KMS-11 (cell line): ENCODE measurements around the gene DIS3.

Experiments used
- H2AFZ ChIP-seq: fragments of 200-600 bp; sonication (generic); 2 replicates; pipeline ENCODE4 v1.6.1; 2016; ENCODE audit warnings: antibody characterized with exemption, mixed run types, low read depth
- H3K27ac ChIP-seq: fragments of 200-600 bp; sonication (generic); 2 replicates; pipeline ENCODE4 v1.6.1; 2016; ENCODE audit warnings: mild to moderate bottlenecking, mixed run types
- H3K27me3 ChIP-seq: fragments of 200-600 bp; sonication (generic); 2 replicates; pipeline ENCODE4 v1.6.1; 2017; ENCODE audit warnings: mild to moderate bottlenecking, low read depth, mixed run types, moderate library complexity; ENCODE audit not compliant: insufficient read depth
- H3K36me3 ChIP-seq: fragments of 200-600 bp; sonication (generic); 2 replicates; pipeline ENCODE4 v1.6.1; 2017; ENCODE audit warnings: mild to moderate bottlenecking, mixed run types; ENCODE audit not compliant: insufficient read depth
- H3K4me1 ChIP-seq: fragments of 200-600 bp; sonication (generic); 2 replicates; pipeline ENCODE4 v1.6.1; 2016; ENCODE audit warnings: mild to moderate bottlenecking, low read depth, mixed run types; ENCODE audit not compliant: poor library complexity, severe bottlenecking
- H3K4me2 ChIP-seq: fragments of 200-600 bp; sonication (generic); 2 replicates; pipeline ENCODE4 v1.7.0; 2016; ENCODE audit warnings: mild to moderate bottlenecking, mixed run types
- H3K4me3 ChIP-seq: fragments of 200-600 bp; sonication (generic); IDR thresholded peaks from 2 replicates; pipeline ENCODE4 v1.6.1; 2017; ENCODE audit warnings: low read depth, low read length, mixed read lengths; ENCODE audit not compliant: insufficient read depth
- H3K79me2 ChIP-seq: fragments of 200-600 bp; sonication (generic); 2 replicates; pipeline ENCODE4 v1.6.1; 2016; ENCODE audit warnings: low read depth, mixed run types; ENCODE audit not compliant: insufficient read depth
- H3K9ac ChIP-seq: fragments of 200-600 bp; sonication (generic); 2 replicates; pipeline ENCODE4 v1.6.1; 2016; ENCODE audit warnings: mild to moderate bottlenecking, mixed run types
- H4K20me1 ChIP-seq: fragments of 200-600 bp; sonication (generic); 2 replicates; pipeline ENCODE4 v1.6.1; 2016; ENCODE audit warnings: mild to moderate bottlenecking, mixed run types; ENCODE audit not compliant: insufficient read depth
- CTCF ChIP-seq: fragments of 200-600 bp; sonication (generic); conservative IDR thresholded peaks from 2 replicates; pipeline ENCODE4 v1.6.1; 2017; ENCODE audit warnings: low read depth, mild to moderate bottlenecking, antibody characterized with exemption, low read length, moderate library complexity, mixed read lengths

DIS3 gene

DNA sequence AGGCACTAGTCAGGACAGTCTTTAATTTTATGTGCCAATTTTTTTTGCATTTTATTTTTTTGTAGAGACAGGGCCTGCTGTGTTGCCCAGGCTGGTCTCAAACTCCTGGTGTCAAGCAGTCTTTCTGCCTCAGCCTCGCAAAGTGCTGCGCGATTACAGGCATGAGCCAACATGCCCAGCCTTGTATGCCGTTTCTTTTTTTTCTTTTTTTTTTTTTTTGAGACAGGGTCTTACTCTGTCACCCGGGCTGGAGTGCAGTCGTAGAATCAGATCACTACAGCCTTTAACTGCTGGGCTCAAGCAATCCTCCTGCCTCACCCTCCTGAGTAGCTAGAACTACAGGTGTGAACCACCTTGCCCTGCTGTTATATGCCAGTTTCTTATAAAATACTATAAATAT is 27.6 kb downstream of the DIS3 start:
- no peaks in the 10 kb centered on the region for H3K79me2 ChIP-seq
- H3K4me2 ChIP-seq = no peak overlapping the region
- H3K9ac ChIP-seq = no peak overlapping the region
- H3K27ac ChIP-seq = no peak overlapping the region
- H3K36me3 ChIP-seq = peaks cover 2% of the 10 kb centered on the region; the same call in 1 of the 2 replicates
- no peak for TF ChIP-seq CTCF
- no peaks in the 10 kb centered on the region for H3K4me1 ChIP-seq
- no peaks in the 10 kb centered on the region for H4K20me1 ChIP-seq
- no peaks in the 10 kb centered on the region for H3K27me3 ChIP-seq
- no peak overlapping the region for H2AFZ ChIP-seq
- no peak overlapping the region for H3K4me3 ChIP-seq

GRCh38 chr13:72751220-72751619 is 30.5 kb downstream of the DIS3 start:
- Histone ChIP-seq H3K27ac (no peak overlapping the region), H2AFZ (no peak overlapping the region), H3K79me2 (no peaks in the 10 kb centered on the region), H3K4me3 (no peak overlapping the region), H3K27me3 (no peaks in the 10 kb centered on the region), H3K4me1 (no peaks in the 10 kb centered on the region), H4K20me1 (no peaks in the 10 kb centered on the region), H3K9ac (no peak overlapping the region), H3K4me2 (no peak overlapping the region), H3K36me3 (peaks cover 2% of the 10 kb centered on the region; the same call in 1 of the 2 replicates)
- TF ChIP-seq CTCF = no peak

DNA sequence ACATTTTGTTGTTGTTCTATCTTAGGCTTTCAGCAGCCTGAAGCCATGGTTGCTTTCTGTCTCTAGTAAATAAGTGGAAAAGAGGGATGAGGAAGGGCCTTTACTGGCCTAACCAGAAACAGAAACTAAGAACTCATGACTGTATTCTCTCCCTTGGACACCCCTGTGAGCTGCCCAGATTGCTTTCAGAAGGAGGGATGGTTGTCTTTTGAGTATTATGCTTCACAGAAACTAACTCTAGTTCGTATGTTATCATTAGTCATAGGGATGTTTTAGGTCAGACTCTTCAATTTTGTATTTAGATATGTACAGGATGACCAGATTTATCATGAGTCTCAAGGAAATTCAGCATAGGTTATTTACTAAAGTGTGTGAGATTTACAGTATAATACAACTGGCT is 36.4 kb downstream of the DIS3 start:
- H3K4me1 ChIP-seq = no peaks in the 10 kb centered on the region
- no peak overlapping the region for H3K4me2 ChIP-seq
- no peaks in the 10 kb centered on the region for H3K79me2 ChIP-seq
- H3K36me3 ChIP-seq = no peaks in the 10 kb centered on the region
- no peaks in the 10 kb centered on the region for H4K20me1 ChIP-seq
- no peak for TF ChIP-seq CTCF
- H2AFZ ChIP-seq = no peak overlapping the region
- no peaks in the 10 kb centered on the region for H3K27me3 ChIP-seq
- H3K4me3 ChIP-seq = no peak overlapping the region
- H3K27ac ChIP-seq = no peak overlapping the region
- no peak overlapping the region for H3K9ac ChIP-seq

DNA sequence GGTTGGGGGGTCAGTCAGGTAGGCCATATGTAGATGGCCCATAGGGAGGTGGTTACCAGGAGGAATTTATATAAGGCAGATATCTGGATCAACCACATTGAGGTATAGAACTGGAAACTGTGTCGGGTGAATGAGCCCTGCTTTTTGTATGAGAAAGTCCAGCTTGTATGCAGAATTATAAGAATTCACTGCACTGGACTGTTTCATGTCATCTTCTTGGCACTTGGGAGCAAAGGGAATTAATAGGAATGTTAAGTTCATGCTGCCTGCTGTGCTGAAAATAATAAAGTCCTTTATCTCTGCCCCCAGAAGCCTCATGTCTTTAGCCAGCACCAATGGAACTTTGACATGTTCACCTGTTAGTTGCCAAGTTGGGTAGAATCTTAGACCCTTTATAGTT is 41.7 kb downstream of the DIS3 start:
- H3K79me2 ChIP-seq = no peaks in the 10 kb centered on the region
- no peaks in the 10 kb centered on the region for H3K4me1 ChIP-seq
- H3K27ac ChIP-seq = no peak overlapping the region
- H3K9ac ChIP-seq = no peak overlapping the region
- H3K36me3 ChIP-seq = no peaks in the 10 kb centered on the region
- H4K20me1 ChIP-seq = no peaks in the 10 kb centered on the region
- no peak overlapping the region for H3K4me2 ChIP-seq
- no peak for TF ChIP-seq CTCF
- H3K27me3 ChIP-seq = no peaks in the 10 kb centered on the region
- H3K4me3 ChIP-seq = no peak overlapping the region
- no peak overlapping the region for H2AFZ ChIP-seq
